ENCODE data around the gene USH1C. TPM values are rescaled to one million over a fixed set of nuclear protein-coding genes. Genes with fewer than 3 reads are reported as not detected.

The USH1C gene
- polyA plus RNA-seq, 1 donor: 0.85 TPM

DNA sequence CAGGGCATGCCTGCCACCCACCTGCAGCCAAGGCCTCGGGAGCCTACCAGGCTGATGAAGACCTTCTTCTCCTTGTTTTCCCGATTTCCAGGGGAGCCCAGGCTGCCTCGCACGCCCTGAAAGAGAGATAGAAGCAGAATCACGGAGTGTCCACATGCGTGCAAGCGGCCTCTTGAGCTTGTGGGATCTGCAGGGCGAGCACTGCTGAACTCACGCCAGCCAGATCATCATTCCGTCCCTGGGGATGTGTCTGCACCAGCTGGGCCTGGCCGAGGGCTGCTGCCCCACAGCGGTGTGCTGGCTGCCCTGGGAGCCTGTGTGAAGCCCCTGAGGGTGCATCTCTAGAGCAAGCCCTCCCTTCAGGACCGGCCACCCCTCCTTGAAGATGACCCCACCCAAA, 17.9 kb downstream of the USH1C start:
- DNase-seq (ENCODE audit: low read depth): no peak

DNA sequence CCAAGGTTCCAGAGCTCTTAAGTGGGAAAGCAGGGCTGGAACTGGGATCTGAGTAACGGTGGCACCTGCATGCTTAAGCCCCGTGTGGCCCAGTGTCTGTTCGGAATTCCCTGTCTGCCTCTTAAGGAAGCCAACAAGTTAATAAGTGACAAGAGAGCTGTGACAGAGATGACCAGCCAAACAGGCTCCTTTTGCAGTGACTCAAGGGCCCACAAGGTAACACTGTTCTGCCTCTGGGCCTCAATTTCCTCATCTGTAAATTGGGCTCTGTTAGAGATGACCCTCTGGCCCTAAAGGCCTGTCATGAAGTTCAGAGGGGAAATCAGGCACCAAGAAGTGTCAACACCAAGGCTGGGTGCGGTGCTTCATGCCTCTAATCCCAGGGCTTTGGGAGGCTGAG, 18.6 kb downstream of the USH1C start:
- DNase-seq (ENCODE audit: low read depth): no peak

DNA sequence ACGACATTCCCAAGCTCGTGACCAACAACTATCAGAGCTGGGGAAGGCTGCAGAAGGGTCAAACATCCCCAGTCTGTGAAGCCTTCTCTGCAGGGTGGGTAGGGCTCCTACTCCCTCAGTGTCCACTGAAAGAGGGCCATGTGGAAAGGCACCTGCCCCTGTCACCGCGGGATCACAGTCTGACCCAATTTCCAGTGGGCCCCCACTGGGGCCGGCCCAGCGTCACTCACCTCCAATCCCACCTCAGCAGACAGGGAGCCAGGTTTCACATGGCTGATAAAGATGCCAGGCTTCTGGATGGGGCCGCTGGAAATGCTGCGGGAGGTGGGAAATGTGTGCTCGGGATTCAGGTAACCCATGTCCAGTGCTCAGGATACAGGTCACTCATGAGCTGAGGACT, 20.0 kb downstream of the USH1C start:
- DNase-seq (ENCODE audit: low read depth): no peak

DNA sequence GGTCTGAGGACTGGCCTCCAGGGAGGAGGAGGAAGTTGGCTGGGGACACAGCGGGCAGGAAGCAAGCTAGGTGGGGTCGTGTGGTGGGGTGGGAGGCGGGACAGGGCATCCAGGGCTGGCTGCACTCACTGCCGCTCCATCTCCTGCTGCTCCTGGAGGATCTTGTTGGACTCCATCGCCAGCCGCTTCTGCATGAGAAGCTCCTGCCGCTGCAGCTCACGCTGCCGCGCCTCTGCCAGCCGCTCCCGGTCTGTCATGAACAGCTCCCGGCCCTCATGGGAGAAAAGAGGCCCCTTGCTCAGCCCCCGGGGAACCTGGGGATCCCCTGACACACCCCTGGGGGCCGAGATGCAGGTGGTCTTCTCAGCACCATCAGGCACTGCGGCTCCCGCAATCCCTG, 21.6 kb downstream of the USH1C start:
- DNase-seq (ENCODE audit: low read depth): no peak

DNA sequence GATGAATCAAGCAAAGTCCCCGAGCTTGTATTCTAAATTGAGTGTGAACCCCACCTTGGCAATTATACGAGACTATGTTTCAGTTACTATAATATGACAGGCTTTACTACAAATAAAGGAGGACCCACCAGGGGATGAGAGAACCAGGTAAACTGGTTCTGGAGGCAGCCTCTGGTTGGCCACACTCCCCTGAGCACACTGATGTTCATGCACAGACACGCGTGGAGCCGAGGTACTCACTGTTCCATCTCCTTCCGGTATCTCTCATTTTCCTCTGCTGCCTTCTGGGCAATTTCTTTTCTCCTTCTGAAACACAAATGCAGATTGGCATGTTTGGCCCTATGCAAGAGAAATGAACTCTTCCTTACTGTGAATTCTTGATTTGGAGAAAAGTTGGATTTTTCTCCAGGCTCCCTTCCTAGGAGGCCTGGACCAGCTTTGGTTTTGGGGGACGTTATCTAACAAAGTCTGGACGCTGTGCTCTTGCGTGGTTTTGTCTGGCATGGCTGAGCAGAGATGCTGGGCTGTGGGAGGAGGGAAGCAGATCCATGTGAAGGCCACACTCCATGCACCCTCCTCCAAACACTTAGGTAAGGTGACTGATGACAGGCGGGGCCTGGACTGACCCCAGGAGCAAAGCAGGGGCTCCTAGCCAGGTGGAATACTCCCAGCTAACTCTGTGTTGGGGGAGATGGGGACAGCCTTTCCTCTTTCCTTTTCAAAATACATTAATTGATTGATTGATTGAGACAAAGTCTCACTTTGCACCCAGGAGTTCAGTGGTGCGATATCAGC, 22.9 kb downstream of the USH1C start:
- no peak for DNase-seq (ENCODE audit: low read depth)

DNA sequence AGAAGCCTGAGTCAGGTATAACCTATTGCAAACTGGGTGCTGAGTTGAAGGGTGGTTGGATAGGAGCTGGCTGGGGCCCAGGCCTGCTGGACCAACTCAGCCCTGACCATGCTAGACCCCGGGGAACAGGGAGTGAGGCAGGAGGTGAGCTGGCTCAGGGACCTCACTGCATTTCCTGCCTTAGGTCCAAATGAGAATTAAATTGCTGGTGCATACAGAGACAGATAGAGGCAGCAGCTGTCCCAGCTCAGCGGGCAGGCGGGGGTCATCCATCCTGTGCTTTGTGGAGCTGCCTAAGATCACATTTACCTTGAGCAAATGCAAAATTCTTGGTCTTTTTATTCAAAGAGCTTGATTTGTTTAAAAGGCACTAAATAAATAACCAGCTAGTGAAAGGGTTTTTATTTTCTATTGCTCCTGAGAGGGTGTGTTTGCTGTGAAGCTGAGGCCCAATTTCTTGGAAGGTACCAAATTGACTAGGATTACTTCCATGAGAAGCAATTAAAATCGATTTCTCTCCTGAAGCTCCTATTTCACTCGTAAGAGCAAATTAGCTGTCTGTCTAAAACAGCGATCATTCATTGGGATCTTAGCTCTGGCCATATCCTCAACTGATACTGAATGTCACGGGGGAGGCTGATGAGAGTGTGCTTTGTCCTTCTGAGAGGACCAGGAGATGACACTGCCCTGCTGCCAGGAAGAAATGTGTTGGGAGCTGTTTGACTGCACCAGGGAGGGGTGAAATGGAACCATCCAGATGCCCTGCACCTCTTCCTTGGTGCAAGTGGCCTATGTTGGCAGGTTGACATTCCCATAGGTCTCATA, 24.9 kb downstream of the USH1C start:
- no peak for DNase-seq (ENCODE audit: low read depth)

DNA sequence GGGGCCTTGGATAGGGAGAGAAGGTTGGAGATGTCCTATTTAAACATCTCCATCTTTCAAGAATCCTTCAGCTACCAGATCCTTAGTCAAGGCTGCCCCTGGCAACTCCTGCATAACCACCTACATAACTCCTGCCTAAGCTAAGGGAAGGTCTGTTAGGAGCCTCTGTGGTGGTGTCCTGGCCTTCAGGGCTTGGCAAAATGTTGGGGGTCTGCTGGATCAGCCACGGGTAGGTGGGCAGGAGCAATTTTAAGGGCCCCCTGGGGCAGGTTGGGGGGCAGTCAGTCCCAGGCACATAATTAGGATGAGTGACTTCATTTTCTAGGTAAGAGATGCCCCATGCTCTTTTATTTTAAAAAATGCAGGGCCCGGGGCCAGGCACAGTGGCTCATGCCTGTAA, 25.9 kb downstream of the USH1C start:
- no peak for DNase-seq (ENCODE audit: low read depth)

DNA sequence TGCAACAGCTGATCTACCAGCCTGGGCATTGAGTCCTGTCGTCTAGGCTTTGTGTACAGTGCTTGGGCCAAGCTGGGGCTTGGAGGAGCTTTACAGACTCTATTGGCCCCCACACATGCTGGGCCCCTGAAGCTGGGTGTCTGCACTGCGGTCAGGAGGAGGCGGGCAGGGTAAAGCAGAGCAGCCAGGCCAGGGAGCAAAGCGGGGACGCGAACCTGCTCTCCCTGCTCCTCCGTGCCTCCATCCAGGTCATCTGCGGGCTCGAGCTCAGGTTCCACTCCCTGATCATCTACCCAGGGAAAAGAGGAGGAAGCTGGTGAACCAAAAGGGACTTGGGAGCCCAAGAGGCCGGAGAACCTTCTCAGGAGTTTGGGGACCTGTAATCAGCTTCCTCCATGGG, 27.0 kb downstream of the USH1C start:
- DNase-seq (ENCODE audit: low read depth): no peak

DNA sequence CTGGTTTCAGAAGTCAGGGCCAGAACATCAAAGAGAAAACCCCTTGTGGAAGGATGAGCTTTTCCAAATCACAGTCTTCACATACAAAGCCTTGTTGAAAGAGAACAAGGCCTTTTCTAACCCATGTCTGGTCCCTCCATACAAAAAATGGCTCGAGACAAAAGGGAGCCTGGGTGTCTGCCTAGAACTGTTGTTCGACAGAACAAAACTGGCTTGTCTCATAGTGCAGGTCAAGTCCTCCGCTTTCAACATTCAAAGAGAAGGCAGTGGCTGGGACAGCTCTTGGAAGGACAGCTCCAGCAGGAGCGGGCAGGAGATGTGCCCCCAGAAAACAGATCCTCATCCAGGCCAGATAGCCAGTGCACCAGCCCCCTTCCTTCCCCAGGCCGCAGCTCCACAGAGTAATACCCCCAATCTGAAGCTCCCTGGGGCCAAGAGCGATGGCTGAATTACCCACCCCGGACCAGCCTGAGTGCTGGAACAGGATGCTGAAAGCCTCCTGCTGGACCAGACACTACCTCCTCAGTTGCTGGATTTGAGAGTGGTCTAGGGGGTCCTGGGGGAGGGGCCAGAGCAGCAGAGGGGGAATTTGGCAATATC, 27.6 kb downstream of the USH1C start:
- DNase-seq (ENCODE audit: low read depth): no peak

DNA sequence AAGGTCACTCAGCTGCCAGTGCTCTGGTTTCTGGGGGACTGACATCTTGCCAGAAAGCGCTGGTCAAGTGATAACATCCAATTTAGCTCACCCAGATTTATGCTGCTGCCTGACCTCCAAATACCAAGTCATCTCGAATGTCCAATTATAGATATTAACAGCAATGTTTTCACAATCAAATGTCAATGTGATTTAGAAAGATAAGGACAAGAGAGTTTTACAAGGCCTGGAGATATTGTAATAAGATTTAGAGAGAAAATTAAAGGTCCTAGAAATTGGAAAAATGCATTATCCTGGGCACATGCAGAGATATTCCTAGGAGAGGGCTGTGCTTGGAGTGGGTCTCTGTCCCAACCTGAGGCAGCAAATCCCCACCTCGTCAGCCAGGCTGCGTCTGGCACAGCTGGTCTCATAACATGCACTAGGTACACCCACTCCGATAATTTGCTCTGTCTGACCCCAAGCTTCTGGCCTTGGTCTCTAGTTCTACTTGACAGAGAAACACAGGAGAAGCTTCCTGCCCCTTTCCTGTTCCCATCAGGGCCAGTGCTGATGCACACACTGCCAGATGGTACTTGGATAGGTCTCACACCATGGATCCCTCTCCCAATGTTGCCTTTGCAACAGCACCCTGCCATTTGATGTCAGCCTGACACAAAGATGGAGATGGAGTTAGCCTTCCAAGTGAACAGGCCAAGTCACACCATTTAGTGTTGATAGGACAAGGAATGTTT, 28.6 kb downstream of the USH1C start:
- DNase-seq (ENCODE audit: low read depth): no peak

DNA sequence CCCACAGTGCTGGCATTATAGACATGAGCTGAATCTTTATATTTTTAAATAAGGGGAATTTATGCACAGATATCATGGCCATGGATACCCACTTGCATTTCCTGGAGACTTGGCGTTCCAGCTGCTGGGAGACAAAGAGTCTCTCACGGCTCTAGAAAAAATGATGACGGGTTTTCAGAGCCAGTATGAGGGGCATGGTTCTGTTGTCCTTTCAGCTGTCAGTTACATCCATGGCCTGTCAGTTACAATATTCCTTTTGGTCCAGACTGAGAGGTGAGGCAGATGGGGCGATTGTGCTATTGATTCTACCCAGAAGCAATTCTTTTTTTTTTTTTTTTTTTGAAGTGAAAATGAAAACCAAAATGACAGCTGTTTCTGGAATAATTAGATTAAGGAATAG, 29.7 kb downstream of the USH1C start:
- no peak for DNase-seq (ENCODE audit: low read depth)

DNA sequence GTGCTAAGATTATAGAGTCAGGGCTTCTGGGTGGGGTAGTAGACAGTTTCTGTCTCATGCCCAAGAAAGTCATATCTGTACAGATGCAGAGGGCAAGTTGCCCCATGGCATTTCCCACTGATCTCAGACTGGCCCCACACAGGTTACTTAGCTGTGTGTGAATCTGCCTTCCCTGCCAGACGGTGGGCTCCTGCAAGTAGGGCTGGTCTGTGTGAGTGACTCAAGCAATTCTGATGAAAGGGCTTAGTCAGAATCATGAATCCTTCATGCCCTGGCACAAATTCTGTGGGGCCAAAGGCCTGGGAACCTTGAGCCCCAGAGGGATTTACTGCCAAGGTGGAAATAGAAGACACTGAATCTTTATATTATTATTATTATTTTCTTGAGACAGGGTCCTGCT, 30.4 kb downstream of the USH1C start:
- no peak for DNase-seq (ENCODE audit: low read depth)

DNA sequence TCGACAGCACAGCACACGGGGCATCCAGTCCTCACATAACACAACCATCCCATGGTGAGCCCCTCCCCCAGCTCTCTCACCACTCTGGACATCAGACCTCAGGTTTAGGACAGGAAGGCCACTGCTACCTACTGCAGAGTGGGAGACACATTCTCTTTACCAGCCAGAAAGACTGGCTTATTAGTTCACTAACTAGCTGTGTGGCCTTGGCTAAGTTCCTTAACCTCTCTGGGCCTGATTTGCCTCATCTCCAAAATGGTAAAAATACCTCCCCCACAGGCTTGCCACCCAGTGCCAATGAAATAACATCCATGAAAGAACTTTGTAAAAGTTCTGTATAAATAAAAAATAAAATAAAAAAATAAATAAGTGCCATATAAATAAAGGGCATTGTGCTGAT, 32.1 kb downstream of the USH1C start:
- DNase-seq (ENCODE audit: low read depth): no peak

DNA sequence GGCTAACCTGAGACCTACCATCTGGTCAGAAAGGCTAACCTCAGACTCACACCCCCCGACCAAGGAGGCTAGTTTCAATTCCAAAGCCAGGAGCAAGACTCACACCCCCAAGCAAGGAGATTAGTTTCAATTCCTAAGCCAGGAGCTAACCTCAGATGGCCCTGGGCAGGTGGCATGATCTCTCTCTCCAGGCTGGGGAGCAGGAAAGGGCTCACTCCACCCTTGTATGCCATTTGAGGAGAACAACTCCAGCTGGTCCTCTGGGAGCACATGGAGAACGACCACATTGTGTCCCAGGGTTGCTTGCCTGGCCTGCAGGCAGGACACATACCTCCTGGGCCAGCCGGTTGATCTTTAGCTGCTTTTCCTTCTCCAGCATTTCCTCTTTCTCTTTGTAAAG, 32.6 kb downstream of the USH1C start:
- no peak for DNase-seq (ENCODE audit: low read depth)

DNA sequence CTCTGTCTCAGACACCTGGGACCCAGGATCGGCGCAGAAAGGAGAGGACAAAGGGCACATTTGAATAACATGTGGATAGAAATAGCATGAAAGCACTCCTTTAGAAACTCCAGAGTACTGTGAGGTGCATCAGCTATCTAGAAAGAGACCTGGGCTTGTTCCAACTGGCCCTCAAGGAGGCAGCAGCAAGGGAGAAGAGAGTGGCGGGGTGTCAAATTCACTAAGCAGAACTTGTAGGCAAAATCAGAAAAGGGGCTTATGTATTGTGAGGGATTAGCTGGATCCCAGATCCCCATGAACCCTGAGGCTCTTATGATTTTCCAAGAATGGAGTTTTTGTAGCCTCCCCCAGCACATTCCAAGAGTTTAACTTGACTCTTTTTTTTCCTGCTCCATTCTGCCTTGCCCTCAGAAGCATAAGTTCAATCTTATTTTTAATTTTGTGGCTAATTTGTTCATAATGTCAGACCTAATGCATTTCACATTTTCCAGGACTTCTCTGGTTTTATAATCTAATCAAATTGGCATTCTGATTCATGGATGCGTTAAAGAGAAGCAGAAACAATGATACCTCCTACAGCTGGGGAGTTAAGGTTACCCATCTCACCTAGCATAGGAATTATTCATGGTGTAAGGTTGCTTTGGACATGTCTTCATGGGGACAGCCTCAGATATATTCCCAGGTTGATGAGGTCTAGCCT, 33.6 kb downstream of the USH1C start:
- DNase-seq (ENCODE audit: low read depth): no peak

DNA sequence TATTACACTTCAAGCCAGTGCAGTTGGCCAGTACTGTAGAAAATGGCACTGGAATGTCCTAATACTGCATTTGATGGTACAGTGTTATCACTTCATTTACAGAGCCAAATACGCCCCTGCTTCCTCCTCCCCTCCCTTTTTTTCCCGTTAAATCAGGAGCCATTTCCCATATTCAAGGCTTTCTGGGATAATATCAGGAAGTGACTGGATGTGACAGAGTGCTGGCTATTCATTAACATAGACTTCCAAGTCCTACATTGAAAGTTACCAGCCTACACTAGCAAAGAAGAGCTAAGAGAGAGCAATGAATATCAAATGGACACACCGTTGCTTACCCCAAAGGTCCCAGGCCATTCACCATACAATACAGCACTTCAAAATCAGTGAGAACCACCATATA, 35.4 kb downstream of the USH1C start:
- no peak for DNase-seq (ENCODE audit: low read depth)

DNA sequence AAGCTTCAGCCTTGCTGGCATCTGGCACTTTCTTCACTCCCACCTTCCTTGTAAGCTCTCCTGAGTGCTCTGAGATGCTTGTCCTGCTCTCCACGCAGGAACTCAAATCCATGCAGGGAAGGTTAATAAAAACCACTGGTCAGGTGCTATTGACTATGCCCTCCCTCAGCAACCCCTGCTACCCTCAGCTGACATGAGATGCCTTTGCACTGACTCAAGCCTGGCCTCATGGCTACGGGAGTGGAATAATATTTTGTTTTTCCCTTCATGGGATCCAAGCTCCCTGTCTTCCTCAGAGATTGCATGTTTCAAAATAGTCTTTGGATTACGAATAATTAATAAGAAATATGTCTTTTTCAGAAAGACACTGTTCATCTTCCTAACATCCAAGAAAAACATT, 35.9 kb downstream of the USH1C start:
- DNase-seq (ENCODE audit: low read depth): no peak

DNA sequence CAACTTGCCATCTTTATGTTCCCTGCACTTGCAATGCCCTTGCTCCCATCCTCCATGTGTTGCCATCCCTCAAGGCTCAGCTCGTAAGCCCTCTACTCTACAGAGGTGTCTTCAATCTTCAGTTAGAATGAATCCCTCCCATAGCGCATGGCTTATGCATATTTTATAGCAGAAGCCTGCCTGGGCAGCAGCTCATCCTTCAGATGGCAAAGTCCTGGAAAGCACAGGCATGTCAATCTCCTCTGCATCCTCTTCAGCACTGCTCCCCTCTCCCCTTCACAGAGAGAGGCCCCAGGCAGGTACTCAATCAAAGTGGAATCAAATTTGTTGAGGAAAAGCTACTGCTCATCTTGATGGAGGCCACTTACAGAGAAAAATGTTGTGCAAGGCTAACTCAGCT, 36.4 kb downstream of the USH1C start:
- no peak for DNase-seq (ENCODE audit: low read depth)

DNA sequence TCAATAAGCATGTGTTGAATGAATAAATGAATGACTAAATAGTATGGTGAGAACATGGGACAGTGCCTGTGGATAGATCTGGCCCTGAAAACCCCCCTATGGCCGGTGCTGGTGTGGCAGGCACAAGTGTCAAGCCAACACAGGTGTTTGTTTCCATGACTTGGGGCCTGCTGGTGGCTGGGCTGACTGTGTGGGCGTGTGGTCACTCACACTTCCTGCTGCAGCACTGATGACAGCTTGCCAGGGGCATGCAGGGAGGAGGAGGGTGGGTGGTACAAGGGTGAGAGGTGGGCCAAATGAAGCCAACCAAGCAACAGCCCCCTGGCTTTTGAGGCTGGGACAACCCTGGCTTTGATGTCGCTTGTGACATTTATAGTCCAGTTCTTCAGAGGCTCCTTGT, 37.3 kb downstream of the USH1C start:
- DNase-seq (ENCODE audit: low read depth): no peak

DNA sequence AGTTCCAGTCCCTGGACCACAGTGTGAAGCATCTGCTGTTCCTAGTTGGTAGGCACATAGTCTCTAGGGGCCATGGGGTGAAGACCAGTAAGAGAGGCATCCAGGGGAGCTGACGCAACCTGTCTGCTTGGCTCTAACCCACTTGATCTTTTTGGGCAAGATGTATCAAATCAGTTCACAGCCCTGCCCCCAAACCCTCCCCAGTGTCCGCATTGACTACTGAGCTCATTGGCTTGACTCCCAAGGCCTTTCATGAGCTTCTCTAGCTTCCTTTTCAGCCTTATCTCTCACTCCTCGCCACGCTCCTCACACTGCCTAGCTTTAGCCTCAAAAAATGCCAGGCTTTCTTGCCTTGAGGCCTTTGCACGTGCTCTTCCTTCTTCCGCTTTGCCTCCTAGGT, 37.9 kb downstream of the USH1C start:
- no peak for DNase-seq (ENCODE audit: low read depth)

DNA sequence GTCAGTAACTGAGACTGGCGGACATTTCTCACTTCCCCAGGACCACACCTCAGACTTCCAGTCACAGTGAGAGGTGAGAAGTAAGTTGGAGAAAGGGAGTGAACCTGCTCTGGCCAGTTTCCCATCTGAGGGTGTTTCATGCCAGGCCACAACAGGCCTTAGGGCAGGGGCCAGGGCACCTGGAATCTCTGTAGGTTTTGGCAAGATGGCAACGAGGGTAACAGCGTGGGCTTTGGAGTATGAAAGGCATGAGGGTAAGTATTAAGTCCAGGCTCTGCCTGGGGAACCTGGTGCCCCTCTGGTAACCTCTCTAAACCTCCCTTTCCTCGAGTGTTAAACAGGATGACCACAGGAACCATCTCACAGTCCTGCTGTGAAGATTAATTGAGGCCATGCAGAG, 39.1 kb downstream of the USH1C start:
- DNase-seq (ENCODE audit: low read depth): no peak

Measured in forelimb muscle (tissue), 1 donor.